Fibroblast of lung (primary cell): ENCODE measurements around the gene XK. TPM values are rescaled to one million over a fixed set of nuclear protein-coding genes. Genes with fewer than 3 reads are reported as not detected.
A peak's percentile ranks its signal among the peaks of the same experiment; 100 is the strongest.

Source experiments
- DNase-seq, 2 donors: peaks; one replicate each; pipeline versions ENCODE4 v3.0.0 to v3.0.0-alpha.2; 2010; ENCODE audit warnings: low read depth in 2 of 2
- H2AFZ ChIP-seq: 2 replicates; pipeline ENCODE4 v1.5.1; 2012; ENCODE audit warnings: low read length, control low read depth, inconsistent platforms
- H3K27ac ChIP-seq: 2 replicates; pipeline ENCODE4 v1.5.1; 2011; ENCODE audit warnings: low read length, control low read depth; ENCODE audit not compliant: insufficient read depth
- H3K27me3 ChIP-seq: 2 replicates; pipeline ENCODE4 v1.5.1; 2011; ENCODE audit warnings: mild to moderate bottlenecking, low read length; ENCODE audit not compliant: control insufficient read depth, insufficient read depth
- H3K36me3 ChIP-seq: 2 replicates; pipeline ENCODE4 v1.5.1; 2011; ENCODE audit warnings: low read length; ENCODE audit not compliant: control insufficient read depth, insufficient read depth
- H3K4me1 ChIP-seq: 2 replicates; pipeline ENCODE4 v1.5.1; 2011; ENCODE audit warnings: low read length; ENCODE audit not compliant: control insufficient read depth, insufficient read depth; ENCODE audit errors: extremely low read depth
- H3K4me2 ChIP-seq: 2 replicates; pipeline ENCODE4 v1.5.1; 2011; ENCODE audit warnings: low read length, control low read depth; ENCODE audit not compliant: insufficient read depth; ENCODE audit errors: extremely low read depth
- H3K4me3 ChIP-seq, 4 experiments: fragments of 200-600 bp in 1 of 4; sonication (generic) in 1 of 4; replicated peaks in 1 of 4; 2 replicates each; pipeline ENCODE4 v1.5.1; 2011 to 2016; ENCODE audit warnings: low read length in 4 of 4, low read depth in 3 of 4, mild to moderate bottlenecking in 3 of 4, control low read depth in 2 of 4, inconsistent platforms in 1 of 4, mixed read lengths in 1 of 4; ENCODE audit not compliant: insufficient read depth in 1 of 4; ENCODE audit errors: control extremely low read depth in 1 of 4
- H3K79me2 ChIP-seq: 2 replicates; pipeline ENCODE4 v1.5.1; 2012; ENCODE audit warnings: mild to moderate bottlenecking, low read length, inconsistent platforms; ENCODE audit not compliant: control insufficient read depth, insufficient read depth
- H3K9ac ChIP-seq: 2 replicates; pipeline ENCODE4 v1.5.1; 2011; ENCODE audit warnings: mild to moderate bottlenecking, low read length, control low read depth; ENCODE audit not compliant: insufficient read depth
- H3K9me3 ChIP-seq: 2 replicates; pipeline ENCODE4 v1.5.1; 2012; ENCODE audit warnings: low read depth, low read length; ENCODE audit not compliant: control insufficient read depth, insufficient read depth
- H4K20me1 ChIP-seq: 2 replicates; pipeline ENCODE4 v1.5.1; 2011; ENCODE audit warnings: low read length; ENCODE audit not compliant: control insufficient read depth, insufficient read depth; ENCODE audit errors: extremely low read depth
- CTCF ChIP-seq, 2 donors: IDR thresholded peaks in 1 of 2; conservative IDR thresholded peaks in 1 of 2; 1 replicate in 1 of 2; 2 replicates in 1 of 2; pipeline ENCODE4 v1.5.1; 2011 to 2012; ENCODE audit warnings: low read length in 2 of 2, control low read depth in 1 of 2, inconsistent platforms in 1 of 2, low read depth in 1 of 2, mild to moderate bottlenecking in 1 of 2
- EZH2 ChIP-seq: IDR thresholded peaks from 2 replicates; pipeline ENCODE4 v1.5.1; 2012; ENCODE audit warnings: low read length, control low read depth, mild to moderate bottlenecking; ENCODE audit errors: missing control alignments
- polyA plus RNA-seq, 2 donors: library from polyadenylated mRNA; depleted of rRNA in 1 of 2; stranded (reverse) in 1 of 2; unstranded in 1 of 2; fragments of >200 nt; gene quantifications; 2 replicates each; pipeline ENCODE4 v1.2.1, GENCODE V29; 2011 to 2012; ENCODE audit warnings: missing spikeins in 1 of 2
- total RNA-seq: library from RNA; depleted of rRNA; stranded (reverse); fragments of >200 nt; gene quantifications from 2 replicates; pipeline ENCODE4 v1.2.1, GENCODE V29; 2014

XK gene
- total and polyA plus RNA-seq, 2 donors (not counting 1 experiment from before 2014, with no cell fraction given) = 0.03 to 0.17 TPM

DNA sequence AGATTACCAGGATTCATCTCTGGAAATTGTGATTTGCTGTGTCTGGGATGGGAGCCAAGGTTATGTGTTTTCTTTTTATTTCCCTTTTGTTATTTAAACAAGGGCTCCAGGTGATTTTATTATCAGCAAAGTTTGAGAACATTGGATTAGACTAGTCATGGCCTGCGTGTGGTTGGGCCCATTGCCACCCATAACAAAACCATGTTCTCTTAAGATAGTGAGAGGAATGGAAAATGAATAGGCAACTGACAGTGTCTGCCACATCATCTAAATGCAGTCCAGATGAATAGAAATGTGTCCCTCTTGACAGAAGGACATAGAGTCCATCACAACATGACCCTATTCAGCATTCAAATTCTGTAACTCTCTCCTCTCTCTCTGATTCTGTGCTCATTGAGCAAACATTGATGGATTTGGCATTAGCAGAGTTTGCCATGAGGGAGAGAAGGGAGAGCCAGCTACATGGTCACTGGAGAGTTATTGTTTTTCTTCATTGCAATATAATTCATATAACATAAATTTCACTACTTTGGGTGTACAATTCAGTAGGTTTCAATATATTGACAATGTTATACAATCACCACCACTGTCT is 11.7 kb downstream of the XK start:
- no peak for TF ChIP-seq CTCF (conservative IDR thresholded peaks at IDR 0.05 in 1 of 2, IDR thresholded peaks at IDR 0.05 in 1 of 2; ENCODE audit: low read depth in 1 of 2, low read length in 2 of 2)
- no peak for TF ChIP-seq EZH2
- Histone ChIP-seq H3K36me3 (no peaks in the 10 kb centered on the region), H3K9me3 (no peaks in the 10 kb centered on the region), H3K27me3 (no peaks in the 10 kb centered on the region), H3K27ac (no peak overlapping the region), H3K4me2 (no peak overlapping the region), H3K4me1 (no peaks in the 10 kb centered on the region), H3K4me3 (no peak overlapping the region), H4K20me1 (no peaks in the 10 kb centered on the region), H2AFZ (no peak overlapping the region), H3K79me2 (no peaks in the 10 kb centered on the region), H3K9ac (no peak overlapping the region)
- DNase-seq = peak in 1 of 2 donors; percentile 44

DNA sequence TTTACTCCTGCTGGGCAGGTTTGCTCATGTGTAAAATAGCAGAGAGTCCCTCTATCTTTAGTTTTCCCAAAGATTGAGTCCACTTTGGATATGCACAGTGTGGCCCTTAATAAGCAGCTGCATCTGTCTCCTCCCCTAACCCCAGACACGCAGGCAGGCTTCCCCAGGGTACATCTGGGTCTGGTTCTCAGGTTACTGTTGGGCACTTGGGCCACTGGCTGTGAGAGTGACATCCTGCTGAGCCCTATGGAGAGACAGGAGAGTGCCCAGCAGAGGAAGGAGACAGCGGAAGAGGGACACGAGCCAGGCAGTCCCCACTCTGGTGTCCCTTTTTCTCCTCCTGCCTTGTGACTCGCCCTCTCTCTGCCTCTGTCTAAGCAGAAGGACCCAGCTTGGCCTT is 16.0 kb downstream of the XK start:
- no peaks in the 10 kb centered on the region for H3K4me1 ChIP-seq
- no peaks in the 10 kb centered on the region for H3K79me2 ChIP-seq
- no peak for DNase-seq
- H3K9me3 ChIP-seq = no peaks in the 10 kb centered on the region
- H4K20me1 ChIP-seq = no peaks in the 10 kb centered on the region
- no peak overlapping the region for H3K4me3 ChIP-seq
- no peaks in the 10 kb centered on the region for H3K27me3 ChIP-seq
- H3K4me2 ChIP-seq = no peak overlapping the region
- H3K27ac ChIP-seq = no peak overlapping the region
- no peaks in the 10 kb centered on the region for H3K36me3 ChIP-seq
- no peak for TF ChIP-seq EZH2
- TF ChIP-seq CTCF (conservative IDR thresholded peaks at IDR 0.05 in 1 of 2, IDR thresholded peaks at IDR 0.05 in 1 of 2; ENCODE audit: low read depth in 1 of 2, low read length in 2 of 2) = no peak
- no peak overlapping the region for H2AFZ ChIP-seq
- no peak overlapping the region for H3K9ac ChIP-seq

GRCh38 chrX:37711991-37712390 is 26.4 kb downstream of the XK start:
- H3K79me2 ChIP-seq = no peaks in the 10 kb centered on the region
- no peak for DNase-seq
- no peaks in the 10 kb centered on the region for H3K4me1 ChIP-seq
- no peak overlapping the region for H3K27ac ChIP-seq
- no peak overlapping the region for H3K4me3 ChIP-seq
- no peak overlapping the region for H2AFZ ChIP-seq
- H3K27me3 ChIP-seq = no peaks in the 10 kb centered on the region
- H4K20me1 ChIP-seq = no peaks in the 10 kb centered on the region
- TF ChIP-seq EZH2 (no peak), CTCF (conservative IDR thresholded peaks at IDR 0.05 in 1 of 2, IDR thresholded peaks at IDR 0.05 in 1 of 2; ENCODE audit: low read depth in 1 of 2, low read length in 2 of 2) (no peak)
- H3K4me2 ChIP-seq = no peak overlapping the region
- no peak overlapping the region for H3K9ac ChIP-seq
- H3K36me3 ChIP-seq = no peaks in the 10 kb centered on the region
- H3K9me3 ChIP-seq = no peaks in the 10 kb centered on the region
